ENCODE data around the gene KIFC3.
"Not testable (repeated sequence)": the region's sequence is repeated elsewhere in the genome, so short reads cannot be mapped to it uniquely, and the experiment has no call there.

The KIFC3 gene

GRCh38 chr16:57722651-57723050 lies 79.6 kb downstream of the KIFC3 start:
- no peak for DNase-seq (ENCODE audit: low read depth)

GRCh38 chr16:57722210-57722499 lies 80.1 kb downstream of the KIFC3 start:
- DNase-seq (ENCODE audit: low read depth) = no peak

- DNase-seq (ENCODE audit: low read depth) = no peak
These were observed 80.7 kb downstream of the KIFC3 start for GRCh38 chr16:57721356-57722209.

- DNase-seq (ENCODE audit: low read depth) = no peak
These were observed 82.1 kb downstream of the KIFC3 start for GRCh38 chr16:57720142-57720575.

- no peak for DNase-seq (ENCODE audit: low read depth)
These were observed 88.2 kb downstream of the KIFC3 start for GRCh38 chr16:57714047-57714446.

GRCh38 chr16:57713596-57713995 lies 88.7 kb downstream of the KIFC3 start:
- DNase-seq (ENCODE audit: low read depth) = no peak

- DNase-seq (ENCODE audit: low read depth) = not testable (repeated sequence)
These were observed 89.7 kb downstream of the KIFC3 start for GRCh38 chr16:57712569-57712968.

GRCh38 chr16:57711993-57712392 lies 90.3 kb downstream of the KIFC3 start:
- no peak for DNase-seq (ENCODE audit: low read depth)

- DNase-seq (ENCODE audit: low read depth) = no peak
These were observed 90.9 kb downstream of the KIFC3 start for GRCh38 chr16:57711346-57711745.

GRCh38 chr16:57709663-57710062 lies 92.6 kb downstream of the KIFC3 start:
- DNase-seq (ENCODE audit: low read depth) = no peak

Measured in T follicular helper cell (primary cell).